ENCODE measurements around the gene ZNF280C.

DNA sequence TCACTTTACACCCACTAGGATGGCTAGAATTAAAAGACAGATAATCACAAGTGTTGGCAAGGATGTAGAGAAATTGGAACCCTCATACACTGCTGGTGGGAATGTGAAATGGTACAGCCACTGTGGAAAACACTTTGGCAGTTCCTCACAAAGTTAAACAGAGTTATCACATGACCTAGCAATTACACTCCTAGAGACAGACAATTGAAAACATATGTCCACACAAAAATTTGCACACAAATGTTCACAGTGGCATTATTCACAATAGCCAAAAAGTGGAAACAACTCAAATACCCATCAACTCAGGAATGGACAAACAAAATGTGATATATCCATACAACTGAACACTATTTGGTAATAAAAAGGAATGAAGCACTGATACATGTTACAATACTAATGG is 5.7 kb downstream of the ZNF280C start:
- TF ChIP-seq, protein P1, sequence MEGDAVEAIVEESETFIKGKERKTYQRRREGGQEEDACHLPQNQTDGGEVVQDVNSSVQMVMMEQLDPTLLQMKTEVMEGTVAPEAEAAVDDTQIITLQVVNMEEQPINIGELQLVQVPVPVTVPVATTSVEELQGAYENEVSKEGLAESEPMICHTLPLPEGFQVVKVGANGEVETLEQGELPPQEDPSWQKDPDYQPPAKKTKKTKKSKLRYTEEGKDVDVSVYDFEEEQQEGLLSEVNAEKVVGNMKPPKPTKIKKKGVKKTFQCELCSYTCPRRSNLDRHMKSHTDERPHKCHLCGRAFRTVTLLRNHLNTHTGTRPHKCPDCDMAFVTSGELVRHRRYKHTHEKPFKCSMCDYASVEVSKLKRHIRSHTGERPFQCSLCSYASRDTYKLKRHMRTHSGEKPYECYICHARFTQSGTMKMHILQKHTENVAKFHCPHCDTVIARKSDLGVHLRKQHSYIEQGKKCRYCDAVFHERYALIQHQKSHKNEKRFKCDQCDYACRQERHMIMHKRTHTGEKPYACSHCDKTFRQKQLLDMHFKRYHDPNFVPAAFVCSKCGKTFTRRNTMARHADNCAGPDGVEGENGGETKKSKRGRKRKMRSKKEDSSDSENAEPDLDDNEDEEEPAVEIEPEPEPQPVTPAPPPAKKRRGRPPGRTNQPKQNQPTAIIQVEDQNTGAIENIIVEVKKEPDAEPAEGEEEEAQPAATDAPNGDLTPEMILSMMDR (IDR thresholded peaks at IDR 0.05; ENCODE audit: insufficient read depth, low read length, poor library complexity, severe bottlenecking) = no peak
- TF ChIP-seq EZH2phosphoT487 (conservative IDR thresholded peaks at IDR 0.05; ENCODE audit: low read length) = no peak
